Karpas-422 (cell line): ENCODE measurements around the gene PRSS58. TPM values are rescaled to one million over a fixed set of nuclear protein-coding genes. Genes with fewer than 3 reads are reported as not detected.

ENCODE experiments used
- DNase-seq: peaks from one replicate; pipeline ENCODE4 v3.0.0-alpha.2; 2015
- H2AFZ ChIP-seq: fragments of 200-600 bp; sonication (generic); 2 replicates; pipeline ENCODE4 v1.6.1; 2014; ENCODE audit warnings: antibody characterized with exemption, low read length, mixed read lengths
- H3K27ac ChIP-seq: fragments of 200-600 bp; sonication (generic); 2 replicates; pipeline ENCODE4 v1.5.1; 2014; ENCODE audit warnings: mild to moderate bottlenecking, low read length, moderate library complexity
- H3K27me3 ChIP-seq: fragments of 200-600 bp; sonication (generic); 2 replicates; pipeline ENCODE4 v1.6.1; 2014; ENCODE audit warnings: low read length, mixed read lengths
- H3K36me3 ChIP-seq: fragments of 200-600 bp; sonication (generic); 2 replicates; pipeline ENCODE4 v1.6.1; 2014; ENCODE audit warnings: low read length, mixed read lengths; ENCODE audit not compliant: insufficient read depth
- H3K4me1 ChIP-seq: fragments of 200-600 bp; sonication (generic); 2 replicates; pipeline ENCODE4 v1.6.1; 2014; ENCODE audit warnings: mild to moderate bottlenecking, low read length, mixed read lengths
- H3K4me2 ChIP-seq: fragments of 200-600 bp; sonication (generic); 2 replicates; pipeline ENCODE4 v1.6.1; 2014; ENCODE audit warnings: low read length, low read depth, mild to moderate bottlenecking; ENCODE audit not compliant: poor library complexity, severe bottlenecking
- H3K4me3 ChIP-seq: fragments of 200-600 bp; sonication (generic); 2 replicates; pipeline ENCODE4 v1.5.1; 2014; ENCODE audit warnings: mild to moderate bottlenecking, antibody characterized with exemption, low read length, mixed read lengths
- H3K79me2 ChIP-seq: fragments of 200-600 bp; sonication (generic); 2 replicates; pipeline ENCODE4 v1.6.1; 2014; ENCODE audit warnings: mild to moderate bottlenecking, low read length, mixed read lengths
- H3K9ac ChIP-seq: fragments of 200-600 bp; sonication (generic); 2 replicates; pipeline ENCODE4 v1.6.0; 2014; ENCODE audit warnings: low read length
- H3K9me2 ChIP-seq: fragments of 200-600 bp; sonication (generic), shearing (Covaris generic); replicated peaks from 2 replicates; pipeline ENCODE4 v1.6.0; 2014; ENCODE audit warnings: mild to moderate bottlenecking, low read length, moderate library complexity; ENCODE audit not compliant: insufficient read depth
- H3K9me3 ChIP-seq: fragments of 300-700, 200-600 bp; sonication (generic); 2 replicates; pipeline ENCODE4 v1.6.1; 2014; ENCODE audit warnings: low read length, mixed read lengths
- H4K20me1 ChIP-seq: fragments of 200-600 bp; sonication (generic); 2 replicates; pipeline ENCODE4 v1.6.1; 2014; ENCODE audit warnings: mild to moderate bottlenecking, antibody characterized with exemption, low read length, low read depth; ENCODE audit not compliant: insufficient read depth
- total RNA-seq: library from RNA; depleted of rRNA; stranded (reverse); fragments of >200 nt; shearing (Covaris generic); gene quantifications from 2 replicates; pipeline ENCODE4 v1.2.3, GENCODE V29; 2014; ENCODE audit warnings: low replicate concordance; rRNA removed

PRSS58 gene
- not detected in 2 replicates for total RNA-seq

- no peaks in the 10 kb centered on the region for H3K79me2 ChIP-seq
- H2AFZ ChIP-seq = no peak within 1 kb of the TSS
- H3K4me1 ChIP-seq = no peaks in the 10 kb centered on the region
- DNase-seq = no peak
- no peaks in the 10 kb centered on the region for H3K9me3 ChIP-seq
- H3K36me3 ChIP-seq = no peaks in the 10 kb centered on the region
- H4K20me1 ChIP-seq = no peaks in the 10 kb centered on the region
- no peaks in the 10 kb centered on the region for H3K27me3 ChIP-seq
- H3K27ac ChIP-seq = no peak within 1 kb of the TSS
- H3K4me2 ChIP-seq = no peak within 1 kb of the TSS
- no peaks in the 10 kb centered on the region for H3K9me2 ChIP-seq
- H3K9ac ChIP-seq = no peak within 1 kb of the TSS
- no peak within 1 kb of the TSS for H3K4me3 ChIP-seq
Measured at GRCh38 chr7:142257958-142258357, at the start of gene PRSS58. Gene PRSS58 (minus strand): TSS chr7:142258058. CDS start chr7:142257707, 351 bp downstream.

- Histone ChIP-seq H4K20me1 (no peaks in the 10 kb centered on the region), H3K4me2 (no peak overlapping the region), H3K4me1 (peaks cover 18% of the 10 kb centered on the region), H3K27me3 (no peaks in the 10 kb centered on the region; the same call in 1 of the 2 replicates), H2AFZ (no peak overlapping the region), H3K27ac (no peak overlapping the region), H3K9me2 (no peaks in the 10 kb centered on the region), H3K9me3 (no peaks in the 10 kb centered on the region), H3K79me2 (no peaks in the 10 kb centered on the region), H3K4me3 (no peak overlapping the region), H3K9ac (no peak overlapping the region), H3K36me3 (no peaks in the 10 kb centered on the region)
- no peak for DNase-seq
Measured at GRCh38 chr7:142307246-142307900, 49.5 kb upstream of the PRSS58 start.

- Histone ChIP-seq H3K27me3 (no peaks in the 10 kb centered on the region), H3K36me3 (no peaks in the 10 kb centered on the region), H3K4me1 (peaks cover 18% of the 10 kb centered on the region), H3K9me2 (no peaks in the 10 kb centered on the region), H3K4me2 (no peak overlapping the region), H3K9ac (no peak overlapping the region), H3K79me2 (no peaks in the 10 kb centered on the region), H4K20me1 (no peaks in the 10 kb centered on the region), H3K9me3 (no peaks in the 10 kb centered on the region), H2AFZ (no peak overlapping the region), H3K27ac (no peak overlapping the region), H3K4me3 (no peak overlapping the region)
- DNase-seq = peak; percentile 74
Measured at GRCh38 chr7:142303650-142304049, 45.8 kb upstream of the PRSS58 start.

GRCh38 chr7:142301923-142302550 lies 44.2 kb upstream of the PRSS58 start:
- Histone ChIP-seq H3K9ac (no peak overlapping the region), H3K4me2 (no peak overlapping the region), H3K4me3 (no peak overlapping the region), H3K27me3 (no peaks in the 10 kb centered on the region), H3K79me2 (no peaks in the 10 kb centered on the region), H3K4me1 (peaks cover 18% of the 10 kb centered on the region), H3K27ac (no peak overlapping the region), H2AFZ (no peak overlapping the region), H3K36me3 (no peaks in the 10 kb centered on the region), H3K9me3 (no peaks in the 10 kb centered on the region), H4K20me1 (no peaks in the 10 kb centered on the region), H3K9me2 (no peaks in the 10 kb centered on the region)
- peak; percentile 66 for DNase-seq

GRCh38 chr7:142301299-142301698 lies 43.4 kb upstream of the PRSS58 start:
- no peaks in the 10 kb centered on the region for H3K9me3 ChIP-seq
- H3K9me2 ChIP-seq = no peaks in the 10 kb centered on the region
- H4K20me1 ChIP-seq = no peaks in the 10 kb centered on the region
- no peaks in the 10 kb centered on the region for H3K27me3 ChIP-seq
- no peak overlapping the region for H3K4me2 ChIP-seq
- H3K27ac ChIP-seq = no peak overlapping the region
- no peak overlapping the region for H3K9ac ChIP-seq
- no peak for DNase-seq
- no peaks in the 10 kb centered on the region for H3K36me3 ChIP-seq
- H3K4me3 ChIP-seq = no peak overlapping the region
- H3K79me2 ChIP-seq = no peaks in the 10 kb centered on the region
- peaks cover 18% of the 10 kb centered on the region for H3K4me1 ChIP-seq
- H2AFZ ChIP-seq = no peak overlapping the region

- Histone ChIP-seq H2AFZ (no peak overlapping the region), H3K4me2 (no peak overlapping the region), H3K27me3 (no peaks in the 10 kb centered on the region), H3K4me3 (no peak overlapping the region), H3K27ac (no peak overlapping the region), H3K79me2 (no peaks in the 10 kb centered on the region), H3K36me3 (no peaks in the 10 kb centered on the region), H3K9me3 (no peaks in the 10 kb centered on the region), H3K9ac (no peak overlapping the region), H3K4me1 (peaks cover 18% of the 10 kb centered on the region), H3K9me2 (no peaks in the 10 kb centered on the region), H4K20me1 (no peaks in the 10 kb centered on the region)
- peak; percentile 68 for DNase-seq
Measured at GRCh38 chr7:142300689-142301088, 42.8 kb upstream of the PRSS58 start.

GRCh38 chr7:142299237-142299781 lies 41.5 kb upstream of the PRSS58 start:
- Histone ChIP-seq H3K9ac (no peak overlapping the region), H3K4me2 (no peak overlapping the region), H3K36me3 (no peaks in the 10 kb centered on the region), H4K20me1 (no peaks in the 10 kb centered on the region), H3K4me3 (no peak overlapping the region), H2AFZ (no peak overlapping the region), H3K27ac (no peak overlapping the region), H3K9me2 (no peaks in the 10 kb centered on the region), H3K9me3 (no peaks in the 10 kb centered on the region), H3K27me3 (no peaks in the 10 kb centered on the region), H3K4me1 (peaks cover 5% of the 10 kb centered on the region), H3K79me2 (no peaks in the 10 kb centered on the region)
- no peak for DNase-seq

GRCh38 chr7:142298627-142299026 lies 40.8 kb upstream of the PRSS58 start:
- H3K4me1 ChIP-seq = peaks cover under 1% of the 10 kb centered on the region; the same call in 1 of the 2 replicates
- H3K27me3 ChIP-seq = no peaks in the 10 kb centered on the region
- H3K9ac ChIP-seq = no peak overlapping the region
- no peak overlapping the region for H3K4me3 ChIP-seq
- H3K4me2 ChIP-seq = no peak overlapping the region
- H2AFZ ChIP-seq = no peak overlapping the region
- no peaks in the 10 kb centered on the region for H3K36me3 ChIP-seq
- no peaks in the 10 kb centered on the region for H3K9me2 ChIP-seq
- H3K79me2 ChIP-seq = no peaks in the 10 kb centered on the region
- no peak overlapping the region for H3K27ac ChIP-seq
- no peak for DNase-seq
- no peaks in the 10 kb centered on the region for H4K20me1 ChIP-seq
- H3K9me3 ChIP-seq = no peaks in the 10 kb centered on the region
